GM15510 (cell line): ENCODE results near the gene CNTNAP3B.
"Not testable (repeated sequence)": the region's sequence is repeated elsewhere in the genome, so short reads cannot be mapped to it uniquely, and the experiment has no call there.

Experiments used
- POLR2A ChIP-seq: IDR thresholded peaks from 3 replicates; pipeline ENCODE4 v1.6.1; 2011; ENCODE audit warnings: borderline replicate concordance; ENCODE audit not compliant: insufficient read length; ENCODE audit errors: extremely low read depth

CNTNAP3B gene

GRCh38 chr9:42129073-42129729, at the start of gene CNTNAP3B:
Gene CNTNAP3B (minus strand): TSS chr9:42129426. CDS start chr9:42129094, 332 bp downstream.
- not testable (repeated sequence) for TF ChIP-seq POLR2A
